HuH-7.5 (cell line): Measurements from ENCODE around the gene AGRP.
A peak's percentile ranks its signal among the peaks of the same experiment; 100 is the strongest.
"Not testable (repeated sequence)": the region's sequence is repeated elsewhere in the genome, so short reads cannot be mapped to it uniquely, and the experiment has no call there.

Source experiments
- DNase-seq: peaks from one replicate; pipeline ENCODE4 v3.0.0; 2011; ENCODE audit warnings: low spot score

Gene AGRP

GRCh38 chr16:67483150-67483549 lies at the start of gene AGRP:
TSS of gene AGRP (minus strand) at chr16:67483547. CDS start at chr16:67483398, 149 bp downstream.
- no peak for DNase-seq

- DNase-seq, result no peak
These were observed 47.9 kb upstream of the AGRP start for GRCh38 chr16:67531247-67531646.

- DNase-seq, result peak; percentile 80
These were observed 46.9 kb upstream of the AGRP start for GRCh38 chr16:67530013-67530939.

- peak; percentile 39 for DNase-seq
These were observed 46.2 kb upstream of the AGRP start for GRCh38 chr16:67529582-67530012.

GRCh38 chr16:67528870-67529581 lies 45.7 kb upstream of the AGRP start:
- DNase-seq, result peak; percentile 64

- peak; percentile 89 for DNase-seq
These were observed 45.0 kb upstream of the AGRP start, which contains the start of gene RIPOR1 for GRCh38 chr16:67528222-67528869. TSS of gene RIPOR1 (plus strand) at chr16:67528829. CDS start at chr16:67538447, 9,618 bp downstream.

GRCh38 chr16:67526149-67526791 lies 42.9 kb upstream of the AGRP start:
- no peak for DNase-seq

- DNase-seq, result no peak
These were observed 42.0 kb upstream of the AGRP start for GRCh38 chr16:67525176-67525860.

- peak; percentile 92 for DNase-seq
These were observed 37.9 kb upstream of the AGRP start for GRCh38 chr16:67521095-67521804.

GRCh38 chr16:67519242-67519641 lies 35.9 kb upstream of the AGRP start:
- no peak for DNase-seq

- no peak for DNase-seq
These were observed 35.3 kb upstream of the AGRP start for GRCh38 chr16:67518676-67519075.

- no peak for DNase-seq
These were observed 34.5 kb upstream of the AGRP start for GRCh38 chr16:67517661-67518423.

GRCh38 chr16:67517155-67517445 lies 33.8 kb upstream of the AGRP start:
- no peak for DNase-seq

- no peak for DNase-seq
These were observed 33.2 kb upstream of the AGRP start for GRCh38 chr16:67516296-67517154.

- no peak for DNase-seq
These were observed 31.1 kb upstream of the AGRP start for GRCh38 chr16:67514382-67514828.

GRCh38 chr16:67513892-67514291 lies 30.5 kb upstream of the AGRP start:
- DNase-seq, result not testable (repeated sequence)

- DNase-seq, result no peak
These were observed 25.7 kb upstream of the AGRP start for GRCh38 chr16:67509016-67509415.

- no peak for DNase-seq
These were observed 23.1 kb upstream of the AGRP start for GRCh38 chr16:67506468-67506867.
